Astrocyte (in vitro differentiated cells and primary cell): ENCODE measurements around the gene CLINT1. TPM values are rescaled to one million over a fixed set of nuclear protein-coding genes. Genes with fewer than 3 reads are reported as not detected.

Source experiments
- DNase-seq: peaks from one replicate; pipeline ENCODE4 v3.0.0-alpha.2; 2010; ENCODE audit warnings: low read depth
- FAIRE-seq: peaks from 2 replicates; lab custom pipeline; 2011; peaks lifted over from hg19 to GRCh38; lab: Jason Lieb, UNC
- H2AFZ ChIP-seq: 2 replicates; pipeline ENCODE4 v1.6.0; 2012; ENCODE audit warnings: low read depth, low read length, inconsistent platforms
- H3K27ac ChIP-seq: 2 replicates; pipeline ENCODE4 v1.5.1; 2011; ENCODE audit warnings: low read depth, low read length, inconsistent platforms
- H3K27me3 ChIP-seq: 2 replicates; pipeline ENCODE4 v1.6.0; 2011; ENCODE audit warnings: low read length, inconsistent platforms; ENCODE audit not compliant: insufficient read depth
- H3K36me3 ChIP-seq: 2 replicates; pipeline ENCODE4 v1.5.1; 2011; ENCODE audit warnings: low read length, inconsistent platforms; ENCODE audit not compliant: insufficient read depth
- H3K4me1 ChIP-seq: 2 replicates; pipeline ENCODE4 v1.5.1; 2011; ENCODE audit warnings: low read length, inconsistent platforms; ENCODE audit not compliant: insufficient read depth
- H3K4me2 ChIP-seq: 2 replicates; pipeline ENCODE4 v1.6.0; 2012; ENCODE audit warnings: low read length, inconsistent platforms
- H3K4me3 ChIP-seq: 2 replicates; pipeline ENCODE4 v1.5.1; 2011; ENCODE audit warnings: low read depth, mild to moderate bottlenecking, low read length, inconsistent platforms; ENCODE audit not compliant: insufficient read depth
- H3K79me2 ChIP-seq: 2 replicates; pipeline ENCODE4 v1.6.0; 2012; ENCODE audit warnings: mild to moderate bottlenecking, low read length, inconsistent platforms; ENCODE audit not compliant: insufficient read depth
- H3K9ac ChIP-seq: 2 replicates; pipeline ENCODE4 v1.6.0; 2012; ENCODE audit warnings: mild to moderate bottlenecking, low read length, inconsistent platforms
- H3K9me3 ChIP-seq: 2 replicates; pipeline ENCODE4 v1.5.1; 2012; ENCODE audit warnings: low read depth, mild to moderate bottlenecking, low read length, inconsistent platforms; ENCODE audit not compliant: insufficient read depth
- H4K20me1 ChIP-seq: 2 replicates; pipeline ENCODE4 v1.6.0; 2012; ENCODE audit warnings: low read length, inconsistent platforms; ENCODE audit not compliant: insufficient read depth
- H3K27ac Mint-ChIP-seq: one replicate; pipeline ENCODE4 v1.8.0; 2021; ENCODE audit warnings: mild to moderate bottlenecking, mixed read lengths; ENCODE audit not compliant: unreplicated experiment
- H3K27me3 Mint-ChIP-seq: one replicate; pipeline ENCODE4 v1.8.0; 2021; ENCODE audit warnings: low read depth, mixed read lengths; ENCODE audit not compliant: unreplicated experiment
- H3K36me3 Mint-ChIP-seq: one replicate; pipeline ENCODE4 v1.8.0; 2021; ENCODE audit warnings: low read depth, mixed read lengths; ENCODE audit not compliant: unreplicated experiment
- H3K4me1 Mint-ChIP-seq: one replicate; pipeline ENCODE4 v1.8.0; 2021; ENCODE audit warnings: low read depth, mixed read lengths; ENCODE audit not compliant: unreplicated experiment
- H3K4me3 Mint-ChIP-seq: one replicate; pipeline ENCODE4 v1.8.0; 2021; ENCODE audit warnings: mild to moderate bottlenecking, moderate library complexity, mixed read lengths; ENCODE audit not compliant: unreplicated experiment
- H3K9me3 Mint-ChIP-seq: one replicate; pipeline ENCODE4 v1.8.0; 2021; ENCODE audit warnings: mild to moderate bottlenecking, mixed read lengths; ENCODE audit not compliant: unreplicated experiment
- CTCF ChIP-seq: IDR thresholded peaks from 2 replicates; pipeline ENCODE4 v1.5.1; 2011; ENCODE audit warnings: low read depth, mild to moderate bottlenecking, inconsistent platforms, low read length, moderate library complexity; ENCODE audit not compliant: insufficient read depth
- EZH2 ChIP-seq: IDR thresholded peaks from 2 replicates; pipeline ENCODE4 v1.6.1; 2012; ENCODE audit warnings: mild to moderate bottlenecking, low read length, inconsistent platforms; ENCODE audit not compliant: insufficient read depth
- total RNA-seq: library from RNA; stranded (reverse); gene quantifications from 2 replicates; pipeline ENCODE4 v1.2.1, GENCODE V29; 2021

CLINT1 gene
- total RNA-seq, 1 donor from 2014 or later = 100 TPM

GRCh38 chr5:157750320-157750719 is 108.6 kb downstream of the CLINT1 start:
- peaks cover 37% of the 10 kb centered on the region for H3K79me2 ChIP-seq
- H3K4me3 ChIP-seq = peak overlapping the region; percentile 14
- no peak overlapping the region for H2AFZ ChIP-seq
- peak overlapping the region; percentile 22 for H3K9ac ChIP-seq
- Mint-ChIP-seq H3K4me1 (peaks cover 27% of the 10 kb centered on the region), H3K9me3 (no peaks in the 10 kb centered on the region), H3K27me3 (no peaks in the 10 kb centered on the region), H3K36me3 (no peaks in the 10 kb centered on the region), H3K4me3 (no peak overlapping the region), H3K27ac (no peak overlapping the region)
- no peaks in the 10 kb centered on the region for H3K9me3 ChIP-seq
- no peaks in the 10 kb centered on the region for H4K20me1 ChIP-seq
- peak overlapping the region; percentile 78 for H3K27ac ChIP-seq
- H3K4me1 ChIP-seq = peaks cover 25% of the 10 kb centered on the region
- peak overlapping the region; percentile 54 for H3K4me2 ChIP-seq
- FAIRE-seq = no peak
- peak; percentile 48 for DNase-seq
- TF ChIP-seq EZH2 = no peak
- no peak for TF ChIP-seq CTCF
- H3K27me3 ChIP-seq = no peaks in the 10 kb centered on the region
- H3K36me3 ChIP-seq = peaks cover 16% of the 10 kb centered on the region

GRCh38 chr5:157749462-157749799 is 109.5 kb downstream of the CLINT1 start:
- no peaks in the 10 kb centered on the region for H3K27me3 ChIP-seq
- H2AFZ ChIP-seq = no peak overlapping the region
- no peaks in the 10 kb centered on the region for H3K27me3 Mint-ChIP-seq
- H3K9me3 ChIP-seq = no peaks in the 10 kb centered on the region
- H4K20me1 ChIP-seq = no peaks in the 10 kb centered on the region
- peaks cover 31% of the 10 kb centered on the region for H3K4me1 ChIP-seq
- H3K4me3 Mint-ChIP-seq = no peak overlapping the region
- H3K9me3 Mint-ChIP-seq = no peaks in the 10 kb centered on the region
- peak overlapping the region; percentile 22 for H3K9ac ChIP-seq
- DNase-seq (no peak), FAIRE-seq (no peak)
- TF ChIP-seq EZH2 (no peak), CTCF (no peak)
- peaks cover 8% of the 10 kb centered on the region for H3K36me3 ChIP-seq
- peaks cover 45% of the 10 kb centered on the region for H3K79me2 ChIP-seq
- H3K27ac Mint-ChIP-seq = peak overlapping the region; percentile 84
- peak overlapping the region; percentile 78 for H3K27ac ChIP-seq
- peaks cover 27% of the 10 kb centered on the region for H3K4me1 Mint-ChIP-seq
- H3K4me2 ChIP-seq = peak overlapping the region; percentile 57
- H3K36me3 Mint-ChIP-seq = no peaks in the 10 kb centered on the region
- H3K4me3 ChIP-seq = no peak overlapping the region

- Histone ChIP-seq H3K4me3 (no peak overlapping the region), H3K27me3 (no peaks in the 10 kb centered on the region), H3K4me2 (peak overlapping the region; percentile 57), H3K36me3 (peaks cover 5% of the 10 kb centered on the region), H3K27ac (peak overlapping the region; percentile 78), H3K9ac (peak overlapping the region; percentile 22), H2AFZ (no peak overlapping the region), H3K79me2 (peaks cover 51% of the 10 kb centered on the region), H3K9me3 (no peaks in the 10 kb centered on the region), H4K20me1 (no peaks in the 10 kb centered on the region), H3K4me1 (peaks cover 33% of the 10 kb centered on the region)
- Mint-ChIP-seq H3K4me1 (peaks cover 27% of the 10 kb centered on the region), H3K36me3 (no peaks in the 10 kb centered on the region), H3K4me3 (no peak overlapping the region), H3K27me3 (no peaks in the 10 kb centered on the region), H3K9me3 (no peaks in the 10 kb centered on the region), H3K27ac (peak overlapping the region; percentile 84)
- peak; percentile 90 for DNase-seq
- TF ChIP-seq EZH2 (no peak), CTCF (peak; percentile 26)
- FAIRE-seq = no peak
Observed at GRCh38 chr5:157748760-157749461, 110.0 kb downstream of the CLINT1 start.
